Neural progenitor cell (in vitro differentiated cells): Measurements from ENCODE around the gene TMIGD3.

Source experiments
- EZH2 ChIP-seq: fragments of 200-600 bp; sonication (generic); IDR thresholded peaks from 2 replicates; pipeline ENCODE4 v1.6.1; 2017; ENCODE audit warnings: antibody characterized with exemption, mild to moderate bottlenecking, moderate library complexity
- EZH2phosphoT487 ChIP-seq: fragments of 200-600 bp; sonication (generic); IDR thresholded peaks from 2 replicates; pipeline ENCODE4 v1.6.1; 2017; ENCODE audit warnings: antibody characterized with exemption
- TF ChIP-seq, protein P1 (sequence below): fragments of 200-600 bp; sonication (generic); IDR thresholded peaks from 2 replicates; pipeline ENCODE4 v1.5.1; 2017; ENCODE audit warnings: antibody characterized with exemption, mild to moderate bottlenecking

DNA sequence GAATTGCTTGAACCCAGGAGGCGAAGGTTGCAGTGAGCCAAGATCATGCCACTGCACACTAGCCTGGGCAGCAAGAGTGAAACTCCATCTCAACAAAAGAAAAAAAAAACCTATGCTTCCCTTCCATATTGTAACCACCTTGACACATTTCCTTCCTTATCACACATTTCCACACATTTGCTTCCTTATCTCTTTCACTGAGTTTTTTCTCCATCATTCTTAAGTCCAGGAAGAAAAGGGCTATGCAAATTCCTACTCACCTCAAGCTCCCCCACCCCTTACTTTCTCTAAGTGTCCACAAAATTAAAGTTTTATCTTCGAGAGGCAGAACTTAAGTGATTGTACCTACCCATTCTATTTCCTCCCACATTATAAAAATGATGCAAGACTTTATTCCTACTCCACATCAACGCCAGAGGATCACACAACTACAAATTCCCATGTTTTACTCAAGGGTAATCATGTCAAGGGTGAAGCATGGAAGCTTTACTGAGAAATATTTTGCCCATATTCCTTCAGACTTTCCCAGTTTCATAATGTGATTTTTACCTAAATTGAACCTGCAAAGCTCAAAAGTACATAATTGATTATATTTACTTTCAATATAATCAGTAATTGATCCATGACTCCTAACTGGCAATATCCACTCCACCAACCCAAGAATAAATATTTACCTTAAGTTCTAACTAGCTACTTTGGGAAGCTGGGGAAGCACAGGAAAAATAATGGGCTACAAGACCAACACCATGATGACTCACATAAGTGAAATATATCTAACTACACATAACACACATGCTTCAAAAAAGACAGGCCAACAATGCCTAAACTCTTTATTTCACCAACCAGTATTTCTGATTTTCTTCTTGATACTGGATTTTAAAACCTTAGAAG is 63.7 kb downstream of the TMIGD3 start:
- TF ChIP-seq, protein P1, sequence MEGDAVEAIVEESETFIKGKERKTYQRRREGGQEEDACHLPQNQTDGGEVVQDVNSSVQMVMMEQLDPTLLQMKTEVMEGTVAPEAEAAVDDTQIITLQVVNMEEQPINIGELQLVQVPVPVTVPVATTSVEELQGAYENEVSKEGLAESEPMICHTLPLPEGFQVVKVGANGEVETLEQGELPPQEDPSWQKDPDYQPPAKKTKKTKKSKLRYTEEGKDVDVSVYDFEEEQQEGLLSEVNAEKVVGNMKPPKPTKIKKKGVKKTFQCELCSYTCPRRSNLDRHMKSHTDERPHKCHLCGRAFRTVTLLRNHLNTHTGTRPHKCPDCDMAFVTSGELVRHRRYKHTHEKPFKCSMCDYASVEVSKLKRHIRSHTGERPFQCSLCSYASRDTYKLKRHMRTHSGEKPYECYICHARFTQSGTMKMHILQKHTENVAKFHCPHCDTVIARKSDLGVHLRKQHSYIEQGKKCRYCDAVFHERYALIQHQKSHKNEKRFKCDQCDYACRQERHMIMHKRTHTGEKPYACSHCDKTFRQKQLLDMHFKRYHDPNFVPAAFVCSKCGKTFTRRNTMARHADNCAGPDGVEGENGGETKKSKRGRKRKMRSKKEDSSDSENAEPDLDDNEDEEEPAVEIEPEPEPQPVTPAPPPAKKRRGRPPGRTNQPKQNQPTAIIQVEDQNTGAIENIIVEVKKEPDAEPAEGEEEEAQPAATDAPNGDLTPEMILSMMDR = no peak
- no peak for TF ChIP-seq EZH2
- TF ChIP-seq EZH2phosphoT487 = no peak
